ENCODE measurements around the gene CTSK.
A peak's percentile ranks its signal among the peaks of the same experiment; 100 is the strongest.

CTSK gene

GRCh38 chr1:150807249-150808023 is 624 bp downstream of the CTSK start:
- H3K4me3 ChIP-seq (ENCODE audit: severe bottlenecking), result no peak overlapping the region
- H3K4me1 ChIP-seq (ENCODE audit: insufficient read depth, poor library complexity, severe bottlenecking), result peaks cover 7% of the 10 kb centered on the region
- no peak for TF ChIP-seq CTCF (IDR thresholded peaks at IDR 0.05; ENCODE audit: poor library complexity, severe bottlenecking)
- ATAC-seq (ENCODE audit: low read depth) (no peak), DNase-seq (ENCODE audit: low spot score) (no peak)
- H3K36me3 ChIP-seq (ENCODE audit: low read depth), result peaks cover 20% of the 10 kb centered on the region
- H3K27me3 ChIP-seq (ENCODE audit: insufficient read depth, poor library complexity, severe bottlenecking), result no peaks in the 10 kb centered on the region
- no peak overlapping the region for H3K27ac ChIP-seq (ENCODE audit: poor library complexity, severe bottlenecking)
- H3K9me3 ChIP-seq (ENCODE audit: severe bottlenecking), result no peaks in the 10 kb centered on the region

GRCh38 chr1:150805899-150806298 is 2.2 kb downstream of the CTSK start:
- DNase-seq (ENCODE audit: low spot score), result no peak
- Histone ChIP-seq H3K9me3 (ENCODE audit: severe bottlenecking) (no peaks in the 10 kb centered on the region), H3K27me3 (ENCODE audit: insufficient read depth, poor library complexity, severe bottlenecking) (no peaks in the 10 kb centered on the region), H3K36me3 (ENCODE audit: low read depth) (peaks cover 5% of the 10 kb centered on the region), H3K27ac (ENCODE audit: poor library complexity, severe bottlenecking) (no peak overlapping the region), H3K4me3 (ENCODE audit: severe bottlenecking) (no peak overlapping the region), H3K4me1 (ENCODE audit: insufficient read depth, poor library complexity, severe bottlenecking) (peaks cover 7% of the 10 kb centered on the region)
- ATAC-seq (ENCODE audit: low read depth), result no peak
- TF ChIP-seq CTCF (IDR thresholded peaks at IDR 0.05; ENCODE audit: poor library complexity, severe bottlenecking), result no peak

GRCh38 chr1:150804671-150805070 is 3.4 kb downstream of the CTSK start:
- DNase-seq (ENCODE audit: low spot score) (no peak), ATAC-seq (ENCODE audit: low read depth) (peak; percentile 40; the same call in 1 of the 3 replicates)
- no peaks in the 10 kb centered on the region for H3K9me3 ChIP-seq (ENCODE audit: severe bottlenecking)
- no peak overlapping the region for H3K4me3 ChIP-seq (ENCODE audit: severe bottlenecking)
- no peaks in the 10 kb centered on the region for H3K27me3 ChIP-seq (ENCODE audit: insufficient read depth, poor library complexity, severe bottlenecking)
- peaks cover 1% of the 10 kb centered on the region for H3K4me1 ChIP-seq (ENCODE audit: insufficient read depth, poor library complexity, severe bottlenecking)
- no peak for TF ChIP-seq CTCF (IDR thresholded peaks at IDR 0.05; ENCODE audit: poor library complexity, severe bottlenecking)
- no peaks in the 10 kb centered on the region for H3K36me3 ChIP-seq (ENCODE audit: low read depth)
- H3K27ac ChIP-seq (ENCODE audit: poor library complexity, severe bottlenecking), result no peak overlapping the region

GRCh38 chr1:150799089-150799488 is 9.0 kb downstream of the CTSK start:
- no peak for ATAC-seq (ENCODE audit: low read depth)
- H3K36me3 ChIP-seq (ENCODE audit: low read depth), result peaks cover 9% of the 10 kb centered on the region; the same call in 1 of the 2 replicates
- DNase-seq (ENCODE audit: low spot score), result no peak

More at GRCh38 chr1:150799089-150799488, 9.0 kb downstream of the CTSK start:
- H3K4me1 ChIP-seq (ENCODE audit: insufficient read depth, poor library complexity, severe bottlenecking), result no peaks in the 10 kb centered on the region
- no peak for TF ChIP-seq CTCF (IDR thresholded peaks at IDR 0.05; ENCODE audit: poor library complexity, severe bottlenecking)
- H3K4me3 ChIP-seq (ENCODE audit: severe bottlenecking), result no peak overlapping the region
- no peaks in the 10 kb centered on the region for H3K9me3 ChIP-seq (ENCODE audit: severe bottlenecking)
- no peaks in the 10 kb centered on the region for H3K27me3 ChIP-seq (ENCODE audit: insufficient read depth, poor library complexity, severe bottlenecking)
- H3K27ac ChIP-seq (ENCODE audit: poor library complexity, severe bottlenecking), result no peak overlapping the region
